ENCODE results near the gene SH2B3.

The SH2B3 gene

DNA sequence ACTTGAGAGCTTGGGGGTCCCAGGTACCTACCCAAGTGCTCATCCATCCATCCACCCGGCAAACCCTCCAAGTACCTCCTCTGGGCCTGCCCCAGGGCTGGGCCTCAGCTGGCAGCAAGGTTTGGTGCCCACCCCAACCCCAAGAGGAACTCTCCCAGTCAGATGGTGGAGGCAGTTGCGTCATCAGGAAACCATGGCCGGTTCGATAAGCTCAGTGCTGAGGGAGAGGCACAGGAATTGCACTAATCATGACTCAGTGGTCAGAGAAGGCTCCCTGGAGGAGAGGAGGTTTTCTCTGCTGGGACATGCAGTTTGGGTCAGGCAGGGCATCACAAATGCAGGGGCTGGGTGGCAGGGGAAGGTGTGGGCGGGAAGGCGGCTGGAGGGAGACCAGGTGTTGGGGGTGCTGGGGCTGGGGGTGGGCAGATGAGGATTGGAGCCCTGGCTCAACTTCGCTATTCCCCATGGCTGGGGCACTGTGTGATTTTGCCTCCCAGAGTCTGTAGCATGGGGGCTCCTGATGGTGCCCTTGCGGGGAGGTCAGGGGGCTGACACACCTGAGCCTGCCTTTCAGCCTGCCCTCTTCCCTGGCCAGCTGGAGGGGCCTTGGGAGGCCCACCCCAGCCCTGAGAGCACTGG is 32.2 kb downstream of the SH2B3 start:
- Histone ChIP-seq H3K27me3 (ENCODE audit: insufficient read depth, low read depth) (no peaks in the 10 kb centered on the region), H3K4me3 (IDR thresholded peaks at IDR 0.05; ENCODE audit: insufficient read depth, low read depth, low read length) (no peak overlapping the region), H3K4me1 (ENCODE audit: low read depth, poor library complexity, severe bottlenecking) (peaks cover 100% of the 10 kb centered on the region), H4K20me1 (ENCODE audit: insufficient read depth) (no peaks in the 10 kb centered on the region), H3K9ac (no peak overlapping the region), H3K27ac (peak overlapping the region; percentile 96), H2AFZ (ENCODE audit: low read depth) (no peak overlapping the region), H3K79me2 (ENCODE audit: insufficient read depth, low read depth) (peaks cover 42% of the 10 kb centered on the region), H3K4me2 (peak overlapping the region; percentile 63; the same call in 1 of the 2 replicates), H3K36me3 (ENCODE audit: insufficient read depth) (no peaks in the 10 kb centered on the region)
- TF ChIP-seq, protein P1, sequence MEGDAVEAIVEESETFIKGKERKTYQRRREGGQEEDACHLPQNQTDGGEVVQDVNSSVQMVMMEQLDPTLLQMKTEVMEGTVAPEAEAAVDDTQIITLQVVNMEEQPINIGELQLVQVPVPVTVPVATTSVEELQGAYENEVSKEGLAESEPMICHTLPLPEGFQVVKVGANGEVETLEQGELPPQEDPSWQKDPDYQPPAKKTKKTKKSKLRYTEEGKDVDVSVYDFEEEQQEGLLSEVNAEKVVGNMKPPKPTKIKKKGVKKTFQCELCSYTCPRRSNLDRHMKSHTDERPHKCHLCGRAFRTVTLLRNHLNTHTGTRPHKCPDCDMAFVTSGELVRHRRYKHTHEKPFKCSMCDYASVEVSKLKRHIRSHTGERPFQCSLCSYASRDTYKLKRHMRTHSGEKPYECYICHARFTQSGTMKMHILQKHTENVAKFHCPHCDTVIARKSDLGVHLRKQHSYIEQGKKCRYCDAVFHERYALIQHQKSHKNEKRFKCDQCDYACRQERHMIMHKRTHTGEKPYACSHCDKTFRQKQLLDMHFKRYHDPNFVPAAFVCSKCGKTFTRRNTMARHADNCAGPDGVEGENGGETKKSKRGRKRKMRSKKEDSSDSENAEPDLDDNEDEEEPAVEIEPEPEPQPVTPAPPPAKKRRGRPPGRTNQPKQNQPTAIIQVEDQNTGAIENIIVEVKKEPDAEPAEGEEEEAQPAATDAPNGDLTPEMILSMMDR (conservative IDR thresholded peaks at IDR 0.05; ENCODE audit: low read depth, low read length), result no peak

DNA sequence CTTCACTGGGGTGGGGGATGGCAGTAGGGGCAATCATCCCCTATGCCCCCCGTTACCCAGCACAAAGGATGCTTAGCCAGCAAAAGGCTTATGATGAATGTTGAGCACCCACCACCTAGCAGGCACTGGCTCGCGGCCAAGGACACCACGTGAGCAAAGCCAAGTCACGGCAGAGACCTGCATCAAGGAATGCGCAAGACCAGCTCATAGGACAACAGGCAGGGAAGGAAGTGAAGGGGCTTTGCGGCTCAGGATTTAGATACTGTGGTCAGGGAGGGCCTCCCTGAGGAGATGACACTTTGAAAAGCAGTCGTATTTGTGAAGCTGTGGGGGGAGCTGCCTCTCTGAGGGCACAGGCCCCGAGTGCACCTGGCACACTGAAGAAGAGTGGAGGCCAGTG is 32.8 kb downstream of the SH2B3 start:
- Histone ChIP-seq H3K27ac (peak overlapping the region; percentile 96), H3K9ac (peak overlapping the region; percentile 15; the same call in 1 of the 2 replicates), H2AFZ (ENCODE audit: low read depth) (no peak overlapping the region), H3K27me3 (ENCODE audit: insufficient read depth, low read depth) (no peaks in the 10 kb centered on the region), H3K36me3 (ENCODE audit: insufficient read depth) (no peaks in the 10 kb centered on the region), H3K4me1 (ENCODE audit: low read depth, poor library complexity, severe bottlenecking) (peaks cover 100% of the 10 kb centered on the region), H4K20me1 (ENCODE audit: insufficient read depth) (no peaks in the 10 kb centered on the region), H3K4me3 (IDR thresholded peaks at IDR 0.05; ENCODE audit: insufficient read depth, low read depth, low read length) (no peak overlapping the region), H3K4me2 (peak overlapping the region; percentile 63), H3K79me2 (ENCODE audit: insufficient read depth, low read depth) (peaks cover 42% of the 10 kb centered on the region)
- TF ChIP-seq, protein P1 (conservative IDR thresholded peaks at IDR 0.05; ENCODE audit: low read depth, low read length), result no peak

GRCh38 chr12:111439657-111440151 is 34.0 kb downstream of the SH2B3 start:
- peak overlapping the region; percentile 96; the same call in 1 of the 2 replicates for H3K27ac ChIP-seq
- H3K79me2 ChIP-seq (ENCODE audit: insufficient read depth, low read depth), result peaks cover 42% of the 10 kb centered on the region
- H3K4me3 ChIP-seq (IDR thresholded peaks at IDR 0.05; ENCODE audit: insufficient read depth, low read depth, low read length), result no peak overlapping the region
- peak overlapping the region; percentile 63; the same call in 1 of the 2 replicates for H3K4me2 ChIP-seq
- no peak overlapping the region for H2AFZ ChIP-seq (ENCODE audit: low read depth)
- H3K4me1 ChIP-seq (ENCODE audit: low read depth, poor library complexity, severe bottlenecking), result peaks cover 100% of the 10 kb centered on the region
- H3K27me3 ChIP-seq (ENCODE audit: insufficient read depth, low read depth), result no peaks in the 10 kb centered on the region
- H3K9ac ChIP-seq, result no peak overlapping the region
- H4K20me1 ChIP-seq (ENCODE audit: insufficient read depth), result no peaks in the 10 kb centered on the region
- H3K36me3 ChIP-seq (ENCODE audit: insufficient read depth), result no peaks in the 10 kb centered on the region
- TF ChIP-seq, protein P1 (conservative IDR thresholded peaks at IDR 0.05; ENCODE audit: low read depth, low read length), result no peak

DNA sequence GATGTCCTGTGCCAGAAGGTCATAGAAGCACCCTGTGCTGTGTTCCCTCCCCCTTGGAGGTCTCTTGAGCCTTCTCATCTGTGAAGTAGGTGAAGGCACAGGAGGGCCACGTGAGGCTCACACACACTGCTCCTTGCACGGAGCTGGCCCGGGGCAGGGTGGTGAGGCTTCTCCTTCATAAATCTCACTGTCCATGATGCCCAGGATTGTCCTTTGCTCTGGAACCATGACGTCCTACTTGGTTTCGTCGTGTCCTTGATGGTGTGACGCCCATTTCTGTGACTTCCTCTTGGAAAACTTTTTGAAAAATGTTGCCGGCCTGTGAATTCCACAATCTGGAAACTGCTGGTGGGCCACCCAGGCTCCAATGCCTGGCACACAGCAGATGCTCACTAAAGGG is 34.4 kb downstream of the SH2B3 start:
- Histone ChIP-seq H4K20me1 (ENCODE audit: insufficient read depth) (no peaks in the 10 kb centered on the region), H3K36me3 (ENCODE audit: insufficient read depth) (no peaks in the 10 kb centered on the region), H3K4me3 (IDR thresholded peaks at IDR 0.05; ENCODE audit: insufficient read depth, low read depth, low read length) (no peak overlapping the region), H3K27me3 (ENCODE audit: insufficient read depth, low read depth) (no peaks in the 10 kb centered on the region), H3K79me2 (ENCODE audit: insufficient read depth, low read depth) (peaks cover 42% of the 10 kb centered on the region), H3K27ac (no peak overlapping the region; the same call in 1 of the 2 replicates), H3K9ac (no peak overlapping the region), H3K4me2 (peak overlapping the region; percentile 63; the same call in 1 of the 2 replicates), H2AFZ (ENCODE audit: low read depth) (no peak overlapping the region), H3K4me1 (ENCODE audit: low read depth, poor library complexity, severe bottlenecking) (peaks cover 98% of the 10 kb centered on the region)
- TF ChIP-seq, protein P1 (conservative IDR thresholded peaks at IDR 0.05; ENCODE audit: low read depth, low read length), result no peak

Measured in KMS-11 (cell line).